HepG2 (cell line): ENCODE measurements around the gene USP35. TPM values are rescaled to one million over a fixed set of nuclear protein-coding genes. Genes with fewer than 3 reads are reported as not detected.

ENCODE experiments used
- ATAC-seq: fragments of 200-7000 bp; cut with Tn5 transposase; 3 replicates; pipeline ENCODE4 v1.9.1; 2020; ENCODE audit warnings: mild to moderate bottlenecking, moderate library complexity
- BruUV-seq: library from RNA; stranded (reverse); fragments of 400-500 nt; replicated peaks from 2 replicates; lab custom pipeline; 2021; lab: Mats Ljungman, UMichigan
- CTCF ChIA-PET: fragments of 300-600 bp; formaldehyde crosslinking; extraction: SDS; loops from one replicate; lab custom pipeline; 2021; ENCODE audit warnings: low total read pairs, inconsistent platforms, low intra/inter-chr PET ratio; lab: Yijun Ruan, JAX
- POLR2A ChIA-PET: fragments of 350-600 bp; sonication (Branson Sonifier 250); formaldehyde crosslinking; loops from one replicate; lab custom pipeline; 2020; ENCODE audit warnings: antibody characterized with exemption, inconsistent platforms; lab: Yijun Ruan, JAX
- DNase-seq: peaks from one replicate; pipeline ENCODE4 v3.0.0-alpha.2; 2015; ENCODE audit warnings: low spot score
- FAIRE-seq: peaks from 3 replicates; lab custom pipeline; 2011; peaks lifted over from hg19 to GRCh38; lab: Jason Lieb, UNC
- H2AFZ ChIP-seq: one replicate; pipeline ENCODE4 v1.6.1; 2011; ENCODE audit warnings: low read length, inconsistent platforms
- H3K27ac ChIP-seq: fragments of 300-600 bp; 3 replicates; pipeline ENCODE4 v1.8.0; 2011; ENCODE audit warnings: mixed run types, mild to moderate bottlenecking, mixed read lengths, low read length, inconsistent platforms; ENCODE audit not compliant: insufficient read depth; ENCODE audit errors: extremely low read length
- H3K27me3 ChIP-seq, 2 experiments: fragments of 200-600 bp in 1 of 2; 2 replicates in 1 of 2; 3 replicates in 1 of 2; pipeline versions ENCODE4 v1.6.0 to v1.8.0; 2011; ENCODE audit warnings: low read length in 2 of 2, mild to moderate bottlenecking in 2 of 2, moderate library complexity in 2 of 2, inconsistent platforms in 1 of 2; ENCODE audit not compliant: insufficient read depth in 2 of 2, control insufficient read depth in 1 of 2
- H3K36me3 ChIP-seq, 2 experiments: fragments of 200-600 bp in 1 of 2; replicated peaks in 1 of 2; 2 replicates in 1 of 2; 3 replicates in 1 of 2; pipeline versions ENCODE4 v1.5.1 to v1.8.0; 2011; ENCODE audit warnings: low read length in 2 of 2, inconsistent platforms in 1 of 2; ENCODE audit not compliant: insufficient read depth in 2 of 2, control insufficient read depth in 1 of 2
- H3K4me1 ChIP-seq: 2 replicates; pipeline ENCODE4 v1.5.1; 2012; ENCODE audit warnings: low read length, inconsistent platforms; ENCODE audit not compliant: insufficient read depth
- H3K4me2 ChIP-seq: 2 replicates; pipeline ENCODE4 v1.6.0; 2011; ENCODE audit warnings: low read depth, low read length, inconsistent platforms
- H3K4me3 ChIP-seq, 3 experiments: fragments of 200-600 bp in 1 of 3; sonication (generic), shearing (Covaris generic) in 1 of 3; replicated peaks in 1 of 3; 2 replicates each; pipeline ENCODE4 v1.5.1; 2011 to 2016; ENCODE audit warnings: low read length in 3 of 3, inconsistent platforms in 2 of 3, low read depth in 2 of 3, mild to moderate bottlenecking in 2 of 3, control low read depth in 1 of 3, mixed read lengths in 1 of 3; ENCODE audit not compliant: insufficient read depth in 1 of 3
- H3K79me2 ChIP-seq: one replicate; pipeline ENCODE4 v1.6.1; 2011; ENCODE audit warnings: low read length, inconsistent platforms; ENCODE audit not compliant: insufficient read depth
- H3K9ac ChIP-seq: 2 replicates; pipeline ENCODE4 v1.6.0; 2011; ENCODE audit warnings: mild to moderate bottlenecking, low read depth, low read length, inconsistent platforms; ENCODE audit not compliant: insufficient read depth
- H3K9me3 ChIP-seq: 2 replicates; pipeline ENCODE4 v1.5.1; 2012; ENCODE audit warnings: mild to moderate bottlenecking, low read length
- H4K20me1 ChIP-seq: 2 replicates; pipeline ENCODE4 v1.6.0; 2011; ENCODE audit warnings: inconsistent platforms, mild to moderate bottlenecking, low read length, moderate library complexity; ENCODE audit not compliant: insufficient read depth
- FOXC1 ChIP-seq: sonication (generic); formaldehyde crosslinking; IDR thresholded peaks from 2 replicates; pipeline ENCODE4 v1.8.0; 2022; ENCODE audit warnings: mild to moderate bottlenecking, missing genetic modification reagents, borderline replicate concordance
- JARID2 ChIP-seq: sonication (generic); formaldehyde crosslinking; IDR thresholded peaks from 2 replicates; pipeline ENCODE4 v1.8.1; 2023; ENCODE audit warnings: missing genetic modification reagents, inconsistent platforms; ENCODE audit not compliant: insufficient replicate concordance
- JDP2 ChIP-seq: sonication (generic); formaldehyde crosslinking; IDR thresholded peaks from 2 replicates; pipeline ENCODE4 v1.8.1; 2022; ENCODE audit warnings: missing genetic modification reagents, borderline replicate concordance
- KLF11 ChIP-seq: IDR thresholded peaks from 2 replicates; pipeline ENCODE4 v1.6.1; 2016; ENCODE audit warnings: missing compliant biosample characterization
- KMT2B ChIP-seq: IDR thresholded peaks from 2 replicates; pipeline ENCODE4 v1.6.1; 2016; ENCODE audit warnings: missing genetic modification reagents, missing compliant biosample characterization
- NPAS2 ChIP-seq: sonication (generic); formaldehyde crosslinking; IDR thresholded peaks from 2 replicates; pipeline ENCODE4 v1.8.0; 2022; ENCODE audit warnings: mild to moderate bottlenecking, missing genetic modification reagents, borderline replicate concordance
- PTBP1 ChIP-seq: fragments of 200-400 bp; formaldehyde crosslinking; IDR thresholded peaks from 2 replicates; pipeline ENCODE4 v1.6.1; 2018; ENCODE audit warnings: low read length, low read depth; ENCODE audit not compliant: poor library complexity, severe bottlenecking
- ZBTB1 ChIP-seq: sonication (generic); formaldehyde crosslinking; IDR thresholded peaks from 2 replicates; pipeline ENCODE4 v1.4.0; 2020; ENCODE audit warnings: missing genetic modification reagents, borderline replicate concordance
- ZNF598 ChIP-seq: sonication (generic); formaldehyde crosslinking; IDR thresholded peaks from 2 replicates; pipeline ENCODE4 v1.5.1; 2020; ENCODE audit warnings: mild to moderate bottlenecking, missing genetic modification reagents, borderline replicate concordance
- ZNF670 ChIP-seq: sonication (generic); formaldehyde crosslinking; IDR thresholded peaks from 2 replicates; pipeline ENCODE4 v1.8.0; 2022; ENCODE audit warnings: mild to moderate bottlenecking, missing genetic modification reagents, borderline replicate concordance
- ZSCAN9 ChIP-seq: IDR thresholded peaks from 2 replicates; pipeline ENCODE4 v1.6.1; 2016; ENCODE audit warnings: borderline replicate concordance
- WGBS: methylation state at CpG from one replicate; pipeline ENCODE4 v1.1.6; 2017; ENCODE audit warnings: low lambda C conversion rate; 5-methylcytosine and 5-hydroxymethylcytosine counted together
- in situ Hi-C: cut with HindIII; loops from 2 replicates; pipeline ENCODE4 v1.10.0; 2017; ENCODE audit warnings: low pct_unique_long_range_greater_than_20kb; ENCODE audit not compliant: extremely low pct_ligation_motif_present
- intact Hi-C: fragments of 100-400 bp; cut with micrococcal nuclease; formaldehyde crosslinking; loops from one replicate; pipeline ENCODE4 v1.10.0; 2022; ENCODE audit not compliant: unreplicated experiment
- polyA plus RNA-seq, 8 experiments: library from polyadenylated mRNA; depleted of rRNA in 3 of 8; stranded (reverse) in 7 of 8; unstranded in 1 of 8; fragments of >200 nt; fragmentation: Illumina TruSeq in 4 of 8; extraction: Trizol in 4 of 8; gene quantifications; 2 replicates each; pipeline versions ENCODE4 v1.2.1 to v1.2.3, GENCODE V29; 2011 to 2016; ENCODE audit warnings: low read depth in 4 of 8, missing spikeins in 1 of 8, mixed read lengths in 1 of 8; ENCODE audit not compliant: insufficient read depth in 1 of 8
- total RNA-seq, 5 experiments: library from RNA; depleted of rRNA; stranded (reverse); fragments of >200 nt; fragmentation: Illumina TruSeq; extraction: Trizol; gene quantifications; 2 replicates each; pipeline ENCODE4 v1.2.3, GENCODE V29; 2016; ENCODE audit warnings: low read depth in 1 of 5
- TF ChIP-seq, protein P1 (sequence below): sonication (generic); formaldehyde crosslinking; IDR thresholded peaks from 2 replicates; pipeline ENCODE4 v1.5.0; 2020; ENCODE audit warnings: mild to moderate bottlenecking, missing genetic modification reagents, borderline replicate concordance
- TF ChIP-seq, protein P2 (sequence below): sonication (generic); formaldehyde crosslinking; IDR thresholded peaks from 2 replicates; pipeline ENCODE4 v1.4.0; 2020; ENCODE audit warnings: missing genetic modification reagents, borderline replicate concordance

USP35 gene
- total and polyA plus RNA-seq, 2 of the 13 experiments (the other 11 are each of a cell fraction or from before 2014, with no cell fraction given), result 4.6 to 7.7 TPM

DNA sequence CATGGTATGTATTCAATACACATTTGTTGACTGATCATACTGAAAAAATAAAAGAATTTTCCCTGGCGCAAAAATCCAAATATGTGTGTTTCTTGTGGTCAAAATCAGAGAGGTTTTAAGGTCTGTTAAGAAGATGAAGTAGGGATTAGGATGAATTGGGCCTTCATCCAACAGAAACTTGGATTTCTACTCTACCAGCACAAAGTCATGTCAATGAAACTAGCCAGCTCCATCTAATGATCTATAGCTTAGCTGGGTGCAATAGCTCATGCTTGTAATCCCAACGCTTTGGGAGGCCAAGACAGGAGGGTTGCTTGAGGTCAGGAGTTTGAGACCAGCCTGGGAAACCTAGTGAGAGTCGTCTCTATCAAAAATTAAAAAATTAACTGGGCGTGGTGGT, 65.5 kb downstream of the USP35 start:
- POLR2A ChIA-PET, result no interaction called here
- no peak overlapping the region for H3K4me2 ChIP-seq

More for the DNA sequence above, 65.5 kb downstream of the USP35 start:
- TF ChIP-seq JARID2 (CRISPR knock-in tag) (no peak), ZBTB1 (CRISPR knock-in tag) (no peak), JDP2 (no peak), KMT2B (no peak), ZSCAN9 (CRISPR knock-in tag) (no peak), FOXC1 (CRISPR knock-in tag) (no peak), NPAS2 (no peak), ZNF670 (no peak), KLF11 (CRISPR knock-in tag) (no peak), ZNF598 (CRISPR knock-in tag) (no peak), PTBP1 (no peak)
- TF ChIP-seq, protein P1, sequence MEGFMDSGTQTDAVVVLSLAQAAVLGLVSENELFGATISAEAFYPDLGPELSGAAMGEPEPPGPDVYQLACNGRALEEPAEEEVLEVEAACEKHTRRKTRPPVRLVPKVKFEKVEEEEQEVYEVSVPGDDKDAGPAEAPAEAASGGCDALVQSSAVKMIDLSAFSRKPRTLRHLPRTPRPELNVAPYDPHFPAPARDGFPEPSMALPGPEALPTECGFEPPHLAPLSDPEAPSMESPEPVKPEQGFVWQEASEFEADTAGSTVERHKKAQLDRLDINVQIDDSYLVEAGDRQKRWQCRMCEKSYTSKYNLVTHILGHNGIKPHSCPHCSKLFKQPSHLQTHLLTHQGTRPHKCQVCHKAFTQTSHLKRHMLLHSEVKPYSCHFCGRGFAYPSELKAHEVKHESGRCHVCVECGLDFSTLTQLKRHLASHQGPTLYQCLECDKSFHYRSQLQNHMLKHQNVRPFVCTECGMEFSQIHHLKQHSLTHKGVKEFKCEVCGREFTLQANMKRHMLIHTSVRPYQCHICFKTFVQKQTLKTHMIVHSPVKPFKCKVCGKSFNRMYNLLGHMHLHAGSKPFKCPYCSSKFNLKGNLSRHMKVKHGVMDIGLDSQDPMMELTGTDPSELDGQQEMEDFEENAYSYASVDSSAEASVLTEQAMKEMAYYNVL (CRISPR knock-in tag), result no peak
- TF ChIP-seq, protein P2, sequence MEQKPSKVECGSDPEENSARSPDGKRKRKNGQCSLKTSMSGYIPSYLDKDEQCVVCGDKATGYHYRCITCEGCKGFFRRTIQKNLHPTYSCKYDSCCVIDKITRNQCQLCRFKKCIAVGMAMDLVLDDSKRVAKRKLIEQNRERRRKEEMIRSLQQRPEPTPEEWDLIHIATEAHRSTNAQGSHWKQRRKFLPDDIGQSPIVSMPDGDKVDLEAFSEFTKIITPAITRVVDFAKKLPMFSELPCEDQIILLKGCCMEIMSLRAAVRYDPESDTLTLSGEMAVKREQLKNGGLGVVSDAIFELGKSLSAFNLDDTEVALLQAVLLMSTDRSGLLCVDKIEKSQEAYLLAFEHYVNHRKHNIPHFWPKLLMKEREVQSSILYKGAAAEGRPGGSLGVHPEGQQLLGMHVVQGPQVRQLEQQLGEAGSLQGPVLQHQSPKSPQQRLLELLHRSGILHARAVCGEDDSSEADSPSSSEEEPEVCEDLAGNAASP (CRISPR knock-in tag), result no peak
- Histone ChIP-seq H3K4me3 (no peak overlapping the region), H3K4me1 (peaks cover 16% of the 10 kb centered on the region), H3K9me3 (no peaks in the 10 kb centered on the region), H3K9ac (no peak overlapping the region), H4K20me1 (no peaks in the 10 kb centered on the region), H3K79me2 (no peaks in the 10 kb centered on the region), H3K36me3 (peaks cover 2 to 8% of the 10 kb centered on the region in 2 experiments; a peak in 3 of 5 replicates), H3K27me3 (no peaks in the 10 kb centered on the region), H3K27ac (no peak overlapping the region), H2AFZ (no peak overlapping the region)
- in situ Hi-C loops, result no loop called here
- BruUV-seq, result no TSS peak
- WGBS, result 92% methylated on average over 4 of the region's 4 CpGs
- ATAC-seq (no peak), DNase-seq (no peak), FAIRE-seq (no peak)
- intact Hi-C loops, result no loop called here
- CTCF ChIA-PET, result no interaction called here
